ENCODE data around the gene PROCA1.

DNA sequence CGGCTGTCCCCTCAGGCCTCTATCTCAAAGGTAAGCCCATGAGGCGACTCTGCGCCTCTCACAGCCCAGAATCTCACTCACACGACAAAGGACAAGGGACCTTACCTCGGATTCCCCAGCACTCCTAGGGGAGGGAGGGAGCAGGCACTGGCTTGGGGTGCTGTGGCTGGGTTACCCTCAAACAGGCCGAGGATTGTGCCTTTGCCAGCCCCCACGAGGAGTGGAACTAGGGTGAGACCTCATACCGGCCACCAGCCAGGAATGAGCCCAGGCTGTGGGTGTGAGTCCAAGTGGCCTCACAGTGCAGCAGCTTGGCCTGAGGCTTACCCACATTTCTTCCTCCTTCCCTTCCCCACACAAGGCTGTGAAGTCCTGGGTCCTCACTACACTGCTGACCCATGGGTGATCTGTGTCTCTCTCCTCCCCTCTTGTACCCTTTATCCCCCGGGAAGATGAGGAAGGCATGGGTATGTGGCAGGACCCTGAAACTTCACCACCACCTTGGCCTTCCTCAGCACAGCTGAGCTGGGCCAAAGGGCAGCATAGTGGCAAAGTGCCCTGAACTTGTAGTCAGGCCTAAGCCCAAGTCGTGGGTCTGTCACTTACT lies 5.9 kb downstream of the PROCA1 start:
- TF ChIP-seq, protein P1, sequence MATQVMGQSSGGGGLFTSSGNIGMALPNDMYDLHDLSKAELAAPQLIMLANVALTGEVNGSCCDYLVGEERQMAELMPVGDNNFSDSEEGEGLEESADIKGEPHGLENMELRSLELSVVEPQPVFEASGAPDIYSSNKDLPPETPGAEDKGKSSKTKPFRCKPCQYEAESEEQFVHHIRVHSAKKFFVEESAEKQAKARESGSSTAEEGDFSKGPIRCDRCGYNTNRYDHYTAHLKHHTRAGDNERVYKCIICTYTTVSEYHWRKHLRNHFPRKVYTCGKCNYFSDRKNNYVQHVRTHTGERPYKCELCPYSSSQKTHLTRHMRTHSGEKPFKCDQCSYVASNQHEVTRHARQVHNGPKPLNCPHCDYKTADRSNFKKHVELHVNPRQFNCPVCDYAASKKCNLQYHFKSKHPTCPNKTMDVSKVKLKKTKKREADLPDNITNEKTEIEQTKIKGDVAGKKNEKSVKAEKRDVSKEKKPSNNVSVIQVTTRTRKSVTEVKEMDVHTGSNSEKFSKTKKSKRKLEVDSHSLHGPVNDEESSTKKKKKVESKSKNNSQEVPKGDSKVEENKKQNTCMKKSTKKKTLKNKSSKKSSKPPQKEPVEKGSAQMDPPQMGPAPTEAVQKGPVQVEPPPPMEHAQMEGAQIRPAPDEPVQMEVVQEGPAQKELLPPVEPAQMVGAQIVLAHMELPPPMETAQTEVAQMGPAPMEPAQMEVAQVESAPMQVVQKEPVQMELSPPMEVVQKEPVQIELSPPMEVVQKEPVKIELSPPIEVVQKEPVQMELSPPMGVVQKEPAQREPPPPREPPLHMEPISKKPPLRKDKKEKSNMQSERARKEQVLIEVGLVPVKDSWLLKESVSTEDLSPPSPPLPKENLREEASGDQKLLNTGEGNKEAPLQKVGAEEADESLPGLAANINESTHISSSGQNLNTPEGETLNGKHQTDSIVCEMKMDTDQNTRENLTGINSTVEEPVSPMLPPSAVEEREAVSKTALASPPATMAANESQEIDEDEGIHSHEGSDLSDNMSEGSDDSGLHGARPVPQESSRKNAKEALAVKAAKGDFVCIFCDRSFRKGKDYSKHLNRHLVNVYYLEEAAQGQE (IDR thresholded peaks at IDR 0.05; ENCODE audit: low read depth, low read length), result no peak
- no peak for TF ChIP-seq POLR2AphosphoS5 (IDR thresholded peaks at IDR 0.05; ENCODE audit: low read depth, low read length)
- TF ChIP-seq, protein P2, sequence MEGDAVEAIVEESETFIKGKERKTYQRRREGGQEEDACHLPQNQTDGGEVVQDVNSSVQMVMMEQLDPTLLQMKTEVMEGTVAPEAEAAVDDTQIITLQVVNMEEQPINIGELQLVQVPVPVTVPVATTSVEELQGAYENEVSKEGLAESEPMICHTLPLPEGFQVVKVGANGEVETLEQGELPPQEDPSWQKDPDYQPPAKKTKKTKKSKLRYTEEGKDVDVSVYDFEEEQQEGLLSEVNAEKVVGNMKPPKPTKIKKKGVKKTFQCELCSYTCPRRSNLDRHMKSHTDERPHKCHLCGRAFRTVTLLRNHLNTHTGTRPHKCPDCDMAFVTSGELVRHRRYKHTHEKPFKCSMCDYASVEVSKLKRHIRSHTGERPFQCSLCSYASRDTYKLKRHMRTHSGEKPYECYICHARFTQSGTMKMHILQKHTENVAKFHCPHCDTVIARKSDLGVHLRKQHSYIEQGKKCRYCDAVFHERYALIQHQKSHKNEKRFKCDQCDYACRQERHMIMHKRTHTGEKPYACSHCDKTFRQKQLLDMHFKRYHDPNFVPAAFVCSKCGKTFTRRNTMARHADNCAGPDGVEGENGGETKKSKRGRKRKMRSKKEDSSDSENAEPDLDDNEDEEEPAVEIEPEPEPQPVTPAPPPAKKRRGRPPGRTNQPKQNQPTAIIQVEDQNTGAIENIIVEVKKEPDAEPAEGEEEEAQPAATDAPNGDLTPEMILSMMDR (IDR thresholded peaks at IDR 0.05), result no peak
